D341Med (cell line): Measurements from ENCODE around the gene CTU2.
"Not testable (repeated sequence)": the region's sequence is repeated elsewhere in the genome, so short reads cannot be mapped to it uniquely, and the experiment has no call there.

Experiments
- DNase-seq: peaks from one replicate; pipeline ENCODE4 v3.0.0; 2012; ENCODE audit warnings: low spot score

CTU2 gene

DNA sequence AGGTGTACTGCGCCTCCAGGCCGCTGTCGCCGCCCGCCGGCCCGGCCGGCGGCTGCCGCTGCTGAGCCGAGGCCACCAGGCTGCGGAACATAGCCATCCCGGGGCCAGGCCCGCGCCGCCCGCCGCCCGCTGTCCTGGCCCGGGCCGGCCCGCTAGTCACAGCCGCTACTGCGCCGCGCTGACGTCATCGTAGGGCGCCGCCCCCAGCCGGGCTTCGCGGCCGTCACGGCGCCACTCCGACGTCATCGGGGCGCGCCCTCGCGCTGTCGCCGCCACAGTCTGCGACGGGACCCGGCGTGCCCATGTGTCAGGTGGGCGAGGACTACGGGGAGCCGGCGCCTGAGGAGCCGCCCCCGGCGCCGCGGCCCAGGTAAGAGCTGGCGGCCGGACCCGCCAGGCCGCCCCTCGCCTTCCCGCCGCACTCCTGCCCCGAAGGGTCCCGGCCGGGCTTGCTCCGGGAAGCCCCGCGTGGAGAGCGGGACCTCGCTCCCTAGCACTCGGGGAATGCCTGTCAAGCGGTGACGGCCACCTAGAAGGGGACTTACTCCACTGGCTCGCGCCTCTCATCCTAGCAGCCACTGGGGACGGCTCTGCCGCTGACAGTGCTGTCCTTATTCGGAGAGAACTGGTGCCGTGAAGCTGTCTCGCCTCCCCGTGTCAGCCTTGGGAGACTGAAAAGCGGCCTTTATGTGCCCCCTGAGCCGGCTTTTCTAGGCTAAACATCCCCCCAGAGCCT is at the start of gene CTU2, which contains the start of gene RNF166:
Gene CTU2 (plus strand): TSS at position 275 of the 736 bp plus-strand sequence. CDS start 28 bp downstream, at position 303.
Gene RNF166 (minus strand): TSS at position 180 of the 736 bp plus-strand sequence. CDS start 83 bp downstream, at position 97.
- DNase-seq: peak; percentile 99

DNA sequence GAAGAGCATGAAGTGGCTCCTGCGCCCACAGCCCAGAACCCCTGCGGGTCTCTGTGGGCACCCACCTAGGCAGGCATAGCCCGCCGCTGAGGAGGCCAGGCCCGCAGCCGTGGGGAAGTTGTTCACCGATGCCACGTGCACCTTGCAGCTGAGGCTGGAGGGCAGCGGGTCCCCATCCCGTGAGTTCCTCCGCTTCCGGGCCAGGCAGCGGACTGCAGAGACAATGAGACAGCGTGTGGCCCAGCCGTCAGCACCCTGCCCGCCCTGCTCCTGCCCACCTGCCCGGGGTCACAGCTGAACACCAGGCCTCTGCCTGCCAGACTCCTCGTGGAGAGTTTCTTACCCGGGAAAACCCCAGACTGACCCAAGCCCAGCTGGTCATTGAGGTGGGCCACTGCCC is 48.9 kb upstream of the CTU2 start:
- DNase-seq: no peak

DNA sequence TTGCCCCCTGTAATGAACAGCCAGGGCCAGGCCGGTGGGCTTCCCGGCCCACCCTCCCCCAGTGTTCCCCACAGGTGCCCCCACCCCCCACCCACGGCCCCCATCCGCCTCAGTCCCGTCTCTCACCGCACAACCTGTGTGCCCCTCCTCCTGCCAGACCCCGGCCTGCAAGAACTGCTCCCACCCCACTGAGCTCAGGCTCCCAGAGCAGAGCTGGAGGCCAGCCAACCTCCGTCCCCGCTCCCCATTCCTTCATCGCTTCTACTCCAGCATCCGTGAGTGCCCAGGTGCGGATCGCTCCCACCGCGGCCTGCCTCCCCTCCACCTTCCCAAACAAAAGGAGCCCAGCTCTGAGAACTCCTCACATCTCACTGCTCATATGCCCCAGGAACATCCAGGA is 47.6 kb upstream of the CTU2 start:
- DNase-seq: no peak

DNA sequence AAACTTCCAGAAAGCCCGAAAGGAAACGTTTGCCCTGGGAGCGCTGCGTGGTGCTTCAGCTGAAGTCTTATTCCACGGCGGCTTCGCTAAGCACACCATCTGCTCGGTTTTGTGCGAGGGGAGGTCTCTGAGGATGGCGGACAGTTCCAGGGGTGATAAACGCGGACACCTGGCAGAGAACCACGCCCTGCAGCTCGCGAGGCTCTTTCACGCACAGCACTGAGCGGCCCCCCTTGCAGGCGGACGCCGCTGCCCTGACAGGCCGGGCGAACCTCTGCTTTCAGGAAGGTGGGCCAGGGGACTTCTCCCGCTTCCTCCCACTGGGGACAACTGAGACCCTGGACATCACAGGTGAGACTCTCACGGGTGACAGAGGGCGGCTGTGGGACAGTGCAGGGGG is 47.1 kb upstream of the CTU2 start:
- no peak for DNase-seq

DNA sequence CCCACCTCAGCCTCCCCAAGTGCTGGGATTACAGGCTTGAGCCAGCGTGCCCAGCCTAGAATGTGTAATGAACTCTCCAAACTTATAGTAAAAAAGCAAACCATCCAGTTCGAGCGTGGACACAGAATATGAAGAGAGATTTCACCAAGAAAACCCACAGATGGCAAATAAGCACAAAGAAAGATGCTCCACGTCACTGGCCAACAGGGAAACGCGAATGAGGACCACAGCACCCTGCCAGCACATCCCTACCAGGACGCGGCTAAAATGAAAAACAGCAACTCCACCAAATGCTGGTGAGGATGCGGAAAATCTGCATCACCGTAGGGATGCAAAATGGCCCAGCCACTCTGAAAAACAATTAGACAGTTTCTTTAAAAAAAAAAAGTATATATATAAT is 44.8 kb upstream of the CTU2 start:
- no peak for DNase-seq

DNA sequence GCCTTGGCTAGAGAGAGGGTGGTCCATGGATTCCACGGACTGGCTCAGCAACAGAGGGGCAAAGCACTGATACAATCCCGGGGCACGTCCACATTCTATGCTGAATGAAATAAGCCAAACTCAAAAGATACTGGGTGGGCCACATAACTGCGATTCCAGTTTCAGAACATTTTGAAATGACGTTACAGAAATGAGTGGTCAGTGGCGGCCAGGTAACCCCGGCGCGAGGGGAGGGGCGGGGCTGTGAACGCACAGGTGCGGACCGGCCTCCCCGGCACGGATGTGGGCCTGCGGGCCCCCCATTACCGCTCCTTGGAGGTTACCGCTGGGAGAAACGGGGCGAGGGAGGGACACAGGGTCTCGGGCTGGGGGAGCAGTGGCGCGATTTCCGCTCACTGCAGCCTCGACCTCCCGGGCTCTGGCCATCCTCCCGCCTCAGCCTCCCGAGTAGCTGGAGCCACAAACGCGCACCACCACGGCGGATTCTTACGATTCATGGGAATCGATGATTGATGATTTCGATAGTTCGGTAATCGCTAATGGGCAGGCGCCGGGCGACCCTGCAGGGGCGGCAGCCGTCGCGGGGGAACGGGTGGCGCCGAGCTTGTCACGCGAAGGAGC is 44.0 kb upstream of the CTU2 start:
- DNase-seq: no peak

DNA sequence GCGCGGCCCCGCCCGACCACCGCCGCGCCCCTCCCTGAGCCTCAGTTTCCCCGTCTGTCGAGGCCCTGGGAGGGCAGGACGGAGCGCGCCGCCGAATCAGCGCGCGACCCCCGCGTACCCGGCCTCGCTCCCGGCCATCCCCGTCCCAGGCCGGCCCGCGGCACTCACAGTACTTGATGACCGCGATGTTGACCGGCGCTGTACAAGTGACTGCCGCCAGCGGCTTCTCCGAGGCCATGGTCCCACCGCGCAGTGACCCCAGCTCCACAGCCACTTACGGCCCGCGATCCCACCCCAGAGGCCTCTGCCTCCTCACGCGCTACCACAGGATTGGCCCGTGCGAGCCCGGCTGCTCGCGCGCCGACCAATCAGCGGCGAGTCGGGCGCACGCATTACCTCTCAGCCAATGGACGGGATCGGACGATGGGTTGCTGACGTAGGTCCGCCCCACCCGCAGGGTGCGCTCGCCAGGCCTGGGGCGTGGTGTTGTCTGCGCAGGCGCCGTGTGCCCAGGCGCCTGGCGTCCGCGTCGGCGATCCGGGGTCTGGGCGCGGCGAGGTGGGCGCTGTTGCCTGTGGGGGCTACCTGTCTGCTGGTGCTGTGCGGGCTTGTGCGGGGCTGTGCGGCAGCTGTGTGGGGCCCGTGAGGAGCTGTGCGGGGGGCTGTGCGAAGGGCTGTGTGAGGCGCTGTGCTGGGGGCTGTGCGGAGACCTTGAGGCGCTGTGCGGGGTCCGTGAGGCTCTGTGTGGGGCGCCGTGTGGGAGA is 43.3 kb upstream of the CTU2 start, which contains the start of gene MVD:
Gene MVD (minus strand): TSS at position 249 of the 764 bp plus-strand sequence. CDS start 11 bp downstream, at position 238.
- DNase-seq: peak; percentile 99

DNA sequence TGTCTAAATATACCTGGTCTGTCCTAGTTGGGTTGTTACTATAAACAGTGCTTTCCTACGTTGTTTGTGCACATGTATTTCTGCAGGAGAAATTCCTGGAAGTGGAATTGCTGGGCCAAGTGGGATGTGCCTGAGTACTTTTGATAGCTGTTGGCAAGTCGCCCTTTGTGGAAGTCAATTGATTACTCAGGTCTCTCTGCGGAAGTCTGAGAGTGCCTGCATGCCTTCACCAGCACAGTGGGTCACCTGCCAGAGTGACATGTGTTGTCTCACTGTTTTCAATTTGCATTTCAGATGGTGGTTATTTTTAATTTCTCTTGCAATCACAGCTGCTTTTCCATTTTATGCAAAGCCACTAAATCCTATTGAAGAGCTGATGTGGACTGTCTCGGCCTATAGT is 41.2 kb upstream of the CTU2 start:
- DNase-seq: no peak

DNA sequence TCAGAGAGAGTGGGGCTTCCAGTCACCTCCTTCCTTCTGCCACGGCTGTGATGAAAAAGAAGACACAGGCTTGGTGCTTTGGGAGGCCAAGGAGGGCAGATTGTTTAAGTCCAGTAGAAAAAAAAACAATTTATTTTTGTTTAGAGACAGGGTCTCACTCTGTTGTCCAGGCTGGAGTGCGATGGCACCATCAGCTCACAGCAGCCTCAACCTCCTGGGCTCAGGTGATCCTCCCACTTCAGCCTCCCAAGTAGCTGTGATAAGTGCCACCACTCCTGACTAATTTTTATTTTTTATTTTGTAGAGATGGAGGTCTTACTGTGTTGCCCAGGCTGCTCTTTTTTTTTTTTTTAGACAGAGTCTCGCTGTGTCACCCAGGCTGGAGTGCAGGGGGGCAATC is 40.7 kb upstream of the CTU2 start:
- DNase-seq: no peak

DNA sequence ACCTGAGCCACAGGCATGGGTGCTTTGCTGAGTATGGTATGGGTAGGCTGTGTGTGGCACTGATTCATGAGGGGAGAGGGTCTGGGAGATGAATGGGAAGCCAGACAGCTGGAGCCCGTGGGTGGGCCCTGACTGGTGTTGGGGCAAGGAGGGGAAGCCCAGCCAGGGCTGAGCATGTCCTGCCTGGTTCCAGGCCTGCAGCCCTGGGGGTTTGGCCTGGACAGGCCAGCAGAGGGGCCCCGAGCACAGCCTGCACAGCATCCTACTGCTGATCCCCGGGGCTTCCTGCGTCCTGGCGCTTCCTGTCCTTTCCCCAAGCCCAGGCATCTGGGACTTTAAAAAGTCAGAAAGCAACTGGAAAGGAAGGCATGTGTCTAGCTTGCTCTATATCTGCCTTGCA is 38.8 kb upstream of the CTU2 start:
- DNase-seq: no peak

DNA sequence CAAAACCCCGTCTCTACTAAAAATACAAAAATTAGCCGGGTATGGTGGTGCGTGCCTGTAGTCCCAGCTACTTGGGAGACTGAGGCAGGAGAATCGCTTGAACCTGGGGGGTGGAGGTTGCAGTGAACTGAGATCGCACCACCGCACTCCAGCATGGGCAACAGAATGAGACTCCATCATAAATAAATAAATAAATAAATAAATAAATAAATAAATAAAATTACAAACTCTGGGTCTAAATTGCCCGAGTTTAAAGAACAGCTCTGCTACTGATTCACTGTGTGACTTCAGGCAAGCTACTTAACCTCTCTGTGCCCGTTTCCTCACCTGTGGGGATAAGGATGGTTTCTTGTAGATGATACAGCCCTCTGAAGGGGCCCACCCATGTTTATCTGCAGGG is 36.8 kb upstream of the CTU2 start:
- DNase-seq: not testable (repeated sequence)

DNA sequence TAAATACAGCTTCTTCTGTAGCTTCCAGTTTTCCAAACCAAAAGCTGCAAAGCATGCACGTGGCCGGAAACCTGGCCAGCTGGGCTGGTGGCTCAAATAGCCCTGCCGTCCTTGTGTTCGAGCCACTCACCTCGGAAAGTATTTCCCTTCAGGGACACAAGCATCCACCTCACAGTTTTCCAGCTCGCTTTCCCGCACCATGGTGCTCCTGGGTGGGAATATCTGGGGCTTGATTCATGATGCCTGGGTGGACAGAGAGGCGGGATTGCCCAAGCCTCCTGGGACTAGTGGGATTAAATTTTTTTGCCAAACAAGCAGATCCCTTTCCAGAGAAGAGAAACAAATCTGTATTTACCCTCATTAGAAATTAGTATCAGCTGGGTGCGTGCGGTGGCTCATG is 36.3 kb upstream of the CTU2 start:
- DNase-seq: no peak

DNA sequence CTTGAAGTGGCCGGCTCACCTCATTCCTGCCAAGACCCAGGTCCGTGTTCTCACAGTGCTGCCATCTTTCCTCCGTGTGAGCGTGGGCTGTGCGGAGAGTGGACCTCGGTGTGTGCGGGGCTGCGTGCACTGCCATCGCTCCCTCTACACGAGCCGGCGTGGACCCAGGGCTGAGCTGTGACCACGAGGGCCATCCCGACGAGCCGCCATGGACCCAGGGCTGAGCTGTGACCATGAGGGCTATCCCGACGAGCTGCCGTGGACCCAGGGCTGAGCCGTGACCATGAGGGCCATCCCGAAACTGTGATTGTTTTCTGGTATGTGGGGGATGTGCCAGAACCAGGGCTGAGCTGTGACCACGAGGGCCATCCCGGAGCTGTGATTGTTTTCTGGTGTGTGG is 34.5 kb upstream of the CTU2 start:
- DNase-seq: no peak

DNA sequence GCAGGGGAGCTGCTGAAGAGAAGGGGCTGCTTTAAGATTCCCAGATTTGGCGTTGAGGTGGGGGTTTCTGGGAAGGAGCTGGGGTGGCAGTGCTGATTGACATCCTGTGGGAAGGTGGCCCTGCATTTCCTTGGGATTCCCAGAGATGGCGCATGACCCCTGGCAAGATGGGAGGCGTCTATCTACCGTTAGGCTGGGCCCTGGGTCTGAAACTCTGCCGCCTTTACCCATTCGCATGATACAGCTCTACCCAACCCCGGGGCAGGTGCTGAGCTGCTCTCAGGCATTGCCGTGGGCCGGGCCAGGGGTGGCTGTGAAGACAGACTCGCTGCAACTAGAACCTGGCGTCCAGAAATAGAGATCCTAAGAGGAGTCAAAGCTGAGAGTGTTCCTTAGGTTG is 33.5 kb upstream of the CTU2 start:
- peak; percentile 74 for DNase-seq

DNA sequence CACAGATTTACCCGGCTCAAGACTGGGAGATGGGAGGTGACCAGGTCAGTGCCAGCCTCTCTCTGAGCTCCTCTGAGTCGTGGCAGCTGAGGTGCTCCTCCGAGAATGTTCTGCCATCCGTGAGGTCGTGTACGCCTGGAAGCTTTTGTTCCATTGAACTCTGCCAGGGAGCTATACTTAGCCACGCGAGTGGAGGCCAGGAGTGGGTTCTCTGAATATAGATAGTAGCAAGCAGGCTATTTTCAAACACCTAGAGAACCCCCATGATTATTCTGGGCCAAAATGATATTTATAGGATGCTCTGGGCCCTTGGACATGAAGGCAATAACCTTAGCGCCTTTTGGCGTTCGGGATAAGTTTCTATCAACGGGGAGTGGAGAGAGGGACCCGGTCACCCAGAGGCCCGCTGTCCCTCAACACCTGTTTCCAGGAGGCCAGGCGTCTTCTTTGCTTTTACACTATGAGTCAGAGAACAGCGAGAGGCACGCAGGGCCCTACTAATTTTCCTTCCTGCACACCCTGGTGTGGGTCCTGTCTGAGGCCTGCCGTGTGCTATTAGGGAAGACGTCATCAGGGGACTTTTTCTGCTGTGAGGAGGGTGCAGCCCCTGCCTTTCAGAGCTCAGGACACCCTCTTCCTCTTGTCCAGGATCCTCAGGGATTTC is 32.5 kb upstream of the CTU2 start:
- DNase-seq: no peak

DNA sequence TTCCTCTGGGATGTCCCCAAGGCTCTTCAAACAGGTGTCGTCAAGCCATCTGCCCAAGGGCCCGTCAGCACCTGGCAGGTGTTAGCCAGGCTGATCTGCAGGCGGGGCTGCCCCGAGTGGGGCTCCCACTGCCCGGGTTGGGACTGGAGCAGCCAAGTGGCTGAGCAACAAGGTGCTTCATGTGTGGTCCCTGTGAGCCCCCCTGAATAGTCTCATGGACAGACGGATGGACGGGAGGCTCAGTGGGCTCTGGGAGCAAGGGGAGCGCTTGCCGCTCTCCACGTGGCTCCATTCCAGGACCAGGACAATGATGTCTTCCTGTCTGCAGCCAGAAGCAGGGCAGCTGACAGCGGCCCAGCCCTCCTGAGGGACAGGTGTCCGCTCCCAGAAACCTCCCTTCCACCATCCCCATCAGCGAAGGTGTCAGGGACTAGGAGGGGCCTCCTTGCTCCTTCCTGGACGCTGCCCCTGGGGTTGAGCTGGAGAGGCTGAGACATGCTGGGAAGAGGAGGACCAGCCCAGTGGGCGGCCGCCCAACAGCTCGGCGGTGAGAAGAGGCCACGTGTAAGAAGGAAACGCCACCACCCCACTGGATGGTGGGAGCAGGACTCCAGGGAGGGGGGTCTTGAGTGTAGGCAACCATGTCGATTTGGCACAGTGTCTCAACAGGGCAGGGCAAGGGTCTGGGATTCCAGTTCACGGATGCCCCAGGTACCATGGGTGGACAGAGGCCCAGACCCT is 29.6 kb upstream of the CTU2 start:
- DNase-seq: no peak

DNA sequence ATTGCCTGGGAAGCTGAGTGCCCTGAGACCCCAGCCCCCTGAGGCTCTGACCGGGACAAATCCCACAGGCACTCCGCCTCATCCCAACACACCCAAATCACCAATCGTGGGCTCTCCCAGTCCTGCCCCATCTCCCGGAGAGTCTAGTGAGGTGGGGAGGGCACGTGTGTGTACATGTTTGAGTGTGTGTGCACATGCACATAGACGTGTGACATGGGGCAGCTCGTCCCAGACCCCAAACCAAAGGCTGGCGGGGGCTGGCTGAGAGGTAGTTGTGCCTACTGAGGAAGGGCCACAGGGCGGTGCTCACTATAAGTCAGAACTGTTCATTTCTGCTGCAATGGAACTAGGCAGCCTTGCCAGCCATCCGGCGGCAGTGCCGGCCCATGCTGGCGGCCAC is 28.6 kb upstream of the CTU2 start:
- no peak for DNase-seq

DNA sequence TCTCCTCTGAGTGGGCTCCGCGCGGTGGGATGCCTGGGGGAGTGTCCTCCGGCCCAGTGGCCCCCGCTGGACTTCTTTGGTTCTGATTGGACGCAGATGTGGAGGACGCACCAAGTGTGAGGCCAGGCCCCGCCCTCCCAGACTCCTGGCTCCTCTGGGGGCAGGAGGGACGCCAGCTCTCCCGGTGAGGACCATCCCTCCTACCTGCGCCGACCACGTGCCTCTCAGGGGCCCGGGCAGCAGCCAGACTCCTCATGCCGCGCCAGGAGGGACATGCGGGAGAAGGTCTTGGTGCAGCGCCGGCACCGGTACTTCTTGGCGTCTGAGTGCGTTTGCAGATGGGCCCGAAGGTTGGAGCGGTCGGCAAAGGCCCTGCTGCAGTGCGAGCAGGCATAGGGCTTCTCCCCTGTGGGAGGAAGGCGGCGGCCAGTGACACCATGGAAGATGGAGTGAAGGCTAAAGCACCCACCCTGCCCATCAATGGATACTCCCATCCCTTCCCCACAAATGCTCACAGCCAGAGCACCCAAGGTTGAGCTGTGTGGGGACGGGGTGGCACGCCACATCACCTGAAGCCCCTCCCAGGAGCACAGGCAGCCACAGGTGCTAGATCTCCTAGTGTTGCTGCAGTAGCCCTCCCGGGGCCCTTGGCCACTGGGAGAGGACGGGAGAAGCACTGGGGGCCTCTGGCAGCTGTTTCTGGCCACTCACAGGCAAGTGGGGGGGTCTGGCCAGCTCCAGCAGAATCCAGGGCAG is 27.9 kb upstream of the CTU2 start:
- DNase-seq: no peak

DNA sequence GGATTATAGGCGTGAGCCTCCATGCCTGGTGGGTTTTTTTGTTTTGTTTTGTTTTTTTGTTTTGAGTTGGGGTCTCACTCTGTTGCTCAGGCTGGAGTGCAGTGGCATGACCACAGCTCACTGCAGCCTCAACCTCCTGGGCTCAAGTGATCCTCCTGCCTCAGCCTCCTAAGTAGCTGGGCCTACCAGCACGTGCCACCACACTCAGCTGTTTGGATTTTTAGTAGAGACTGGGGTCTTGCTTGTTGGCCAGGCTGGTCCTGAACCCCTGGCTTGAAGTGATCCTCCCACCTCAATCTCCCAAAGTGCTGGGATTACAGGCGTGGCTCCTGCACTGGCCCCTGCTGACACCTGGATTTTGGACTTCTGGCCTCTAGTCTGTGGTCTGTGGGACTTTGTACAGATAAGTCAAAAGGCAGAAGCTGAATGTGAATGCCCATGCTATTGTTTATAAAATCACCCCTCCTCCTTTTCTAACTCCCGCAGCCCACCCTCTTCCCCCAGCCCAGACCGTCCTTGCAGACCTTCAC is 25.7 kb upstream of the CTU2 start:
- no peak for DNase-seq

DNA sequence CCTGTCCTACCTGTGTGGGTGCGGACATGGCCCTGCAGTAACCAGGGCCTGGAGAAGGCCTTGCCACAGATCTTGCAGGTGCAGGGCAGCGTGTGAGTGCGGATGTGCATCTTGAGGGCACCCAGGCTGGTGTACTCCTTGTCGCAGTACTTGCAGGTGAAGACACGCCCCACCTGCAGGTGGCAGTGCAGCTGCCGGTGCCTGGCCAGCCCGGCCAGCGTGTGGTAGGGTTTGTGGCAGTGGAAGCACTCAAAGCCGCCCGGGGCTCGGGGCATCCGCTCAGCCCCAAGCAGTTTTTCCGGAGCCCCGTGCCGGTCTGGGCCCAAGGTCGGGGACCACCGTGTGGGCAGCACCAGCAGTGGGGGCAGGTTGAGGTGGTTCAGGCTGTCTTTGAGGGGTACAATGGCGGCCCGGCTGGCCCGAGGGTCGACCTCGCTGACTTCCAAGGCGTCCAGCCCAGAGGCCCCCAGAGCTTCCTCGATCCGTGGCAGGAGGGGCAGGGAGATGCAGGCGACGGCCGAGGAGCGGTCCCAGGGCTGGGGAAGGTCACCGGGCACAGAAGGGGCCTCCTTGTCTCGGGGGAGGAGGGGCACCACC is 25.1 kb upstream of the CTU2 start:
- peak; percentile 62 for DNase-seq
